Skin epidermis (tissue), 12 donors: ENCODE measurements around the gene PHKA1.
"Not testable (repeated sequence)": the region's sequence is repeated elsewhere in the genome, so short reads cannot be mapped to it uniquely, and the experiment has no call there.

ENCODE experiments used
- H3K27ac ChIP-seq, 21 experiments: fragments of 200-600 bp; sonication (generic) in 11 of 21; one replicate each; pipeline ENCODE4 v1.5.0; 2020; ENCODE audit warnings: mild to moderate bottlenecking in 3 of 21, inconsistent platforms in 2 of 21, moderate library complexity in 2 of 21
- H3K4me3 ChIP-seq, 7 experiments: fragments of 200-600 bp; sonication (generic) in 2 of 7; one replicate each; pipeline ENCODE4 v1.5.0; 2020; ENCODE audit warnings: inconsistent platforms in 2 of 7, mild to moderate bottlenecking in 2 of 7, moderate library complexity in 1 of 7

The PHKA1 gene

DNA sequence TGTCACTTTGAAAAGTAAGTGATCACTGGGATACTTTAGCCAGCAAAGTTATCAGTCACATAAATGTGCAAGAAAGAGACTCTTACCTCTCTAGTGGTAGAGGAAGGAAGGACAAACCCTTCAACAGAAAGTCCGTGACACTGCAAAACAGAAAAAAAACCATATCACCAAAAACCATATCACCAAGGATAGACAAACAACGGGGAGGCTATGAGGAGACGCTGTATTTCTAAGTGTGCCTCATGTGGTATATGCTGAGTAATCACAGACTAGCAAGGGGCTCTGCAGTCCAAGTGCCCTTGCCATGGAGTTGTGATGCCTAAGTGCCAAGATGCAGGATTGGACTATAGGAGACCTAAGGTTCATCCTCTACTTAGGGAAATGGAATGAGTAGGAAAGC lies 129.9 kb downstream of the PHKA1 start:
- Histone ChIP-seq H3K4me3 (no peak overlapping the region), H3K27ac (no peak overlapping the region)

DNA sequence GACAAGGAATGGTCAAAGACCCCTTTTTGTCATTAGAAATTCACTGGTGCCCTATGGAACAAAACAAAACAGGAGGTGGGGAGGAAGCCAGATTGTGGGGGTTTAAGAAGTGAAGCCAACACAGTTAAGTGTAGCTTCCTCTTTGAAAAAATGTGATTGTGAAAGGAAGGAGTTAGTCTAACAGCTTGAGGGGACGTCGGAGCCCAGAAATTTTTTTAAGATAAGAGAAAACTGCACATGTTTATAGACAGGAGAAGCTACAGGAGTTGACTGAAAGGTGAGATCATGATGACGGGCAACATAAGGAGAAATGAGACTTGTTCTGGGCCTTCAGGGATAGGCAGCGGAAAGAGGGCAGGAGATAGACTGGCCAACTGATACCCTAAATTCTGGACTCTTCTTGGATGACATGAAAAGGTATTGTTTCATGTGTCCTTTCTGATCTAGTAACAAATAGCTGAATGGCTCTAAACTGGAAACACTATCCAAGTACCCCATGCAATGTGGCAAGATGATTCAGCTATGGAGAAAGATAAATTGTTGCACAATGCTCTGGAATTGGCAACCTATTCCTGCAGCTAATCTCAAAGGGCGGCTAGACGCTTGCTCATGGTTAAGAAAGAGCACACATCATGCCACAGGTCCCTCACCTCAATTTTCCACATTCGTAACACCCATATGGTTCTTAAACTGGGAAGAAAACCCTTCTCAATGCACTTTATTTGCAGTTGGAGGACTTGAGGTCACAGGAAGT lies 137.8 kb downstream of the PHKA1 start:
- H3K27ac ChIP-seq = no peak overlapping the region
- H3K4me3 ChIP-seq = no peak overlapping the region

DNA sequence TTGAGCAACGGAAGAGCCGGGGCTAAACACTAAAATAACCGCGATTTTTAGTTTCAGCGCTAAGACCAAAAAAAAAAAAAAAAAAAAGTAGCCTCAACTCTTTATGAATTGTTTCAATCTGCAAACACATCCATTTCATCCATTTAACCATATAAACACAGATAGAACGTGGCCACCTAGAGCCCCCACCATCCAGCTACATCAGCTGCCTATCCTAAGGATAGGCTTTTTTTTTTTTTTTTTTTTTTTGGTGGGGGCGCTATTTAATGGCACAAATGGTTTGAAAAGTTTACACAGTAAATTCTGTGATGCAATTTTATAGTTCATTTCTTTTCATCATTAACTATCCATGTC lies 141.0 kb downstream of the PHKA1 start:
- peak overlapping the region in 8 of 21 experiments; percentile 66 to 88 (median 74) for H3K27ac ChIP-seq
- peak overlapping the region; percentile 43 to 60 (median 51) for H3K4me3 ChIP-seq

DNA sequence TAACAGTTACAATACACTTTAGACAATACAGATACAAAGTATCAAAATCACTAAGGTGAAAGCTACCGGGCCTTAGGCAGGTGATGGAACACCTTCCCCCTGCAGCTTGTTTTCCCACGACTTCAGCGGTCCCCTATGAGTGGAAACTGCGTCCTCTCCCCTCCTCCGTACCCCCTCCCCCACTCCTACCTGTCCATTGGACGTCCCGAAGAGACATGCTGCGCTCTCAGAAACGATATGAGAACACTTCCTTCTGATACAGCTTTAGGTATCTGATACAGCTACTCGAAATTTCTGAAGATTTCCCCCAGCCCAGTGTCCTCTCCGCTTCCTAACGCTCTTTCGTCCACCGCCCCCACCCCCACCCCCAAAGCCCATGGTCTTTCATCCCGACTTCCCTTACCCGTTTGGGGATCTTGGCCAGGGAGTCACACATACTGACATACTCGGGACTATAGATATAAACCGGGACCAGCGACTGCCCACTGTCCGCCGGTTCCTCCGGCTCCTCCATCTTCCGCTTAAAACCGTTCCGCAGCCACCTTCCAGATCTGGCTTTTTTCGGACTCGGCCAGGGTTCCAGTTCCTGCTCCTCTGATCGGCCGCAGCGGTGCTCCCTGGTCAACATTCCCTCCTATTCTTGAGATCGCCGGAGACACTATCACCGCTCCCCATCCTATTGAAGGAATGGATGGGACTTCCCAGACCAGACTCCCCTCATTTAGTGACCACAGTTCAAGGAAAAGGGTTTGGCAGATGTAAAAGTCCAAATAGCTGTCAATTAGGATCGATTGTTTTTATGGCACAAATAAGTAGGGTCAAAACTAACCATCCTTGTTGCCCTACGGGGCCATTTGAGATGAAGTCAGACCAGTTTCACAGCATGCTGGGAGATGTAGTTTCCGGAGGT lies 141.6 kb downstream of the PHKA1 start, which contains the start of gene HDAC8:
Gene HDAC8 (minus strand): TSS at position 596 of the 910 bp plus-strand sequence. CDS start 82 bp downstream, at position 514.
- H3K4me3 ChIP-seq = peak within 1 kb of the TSS; percentile 43 to 60 (median 51)
- peak within 1 kb of the TSS; percentile 33 to 88 (median 74) for H3K27ac ChIP-seq

DNA sequence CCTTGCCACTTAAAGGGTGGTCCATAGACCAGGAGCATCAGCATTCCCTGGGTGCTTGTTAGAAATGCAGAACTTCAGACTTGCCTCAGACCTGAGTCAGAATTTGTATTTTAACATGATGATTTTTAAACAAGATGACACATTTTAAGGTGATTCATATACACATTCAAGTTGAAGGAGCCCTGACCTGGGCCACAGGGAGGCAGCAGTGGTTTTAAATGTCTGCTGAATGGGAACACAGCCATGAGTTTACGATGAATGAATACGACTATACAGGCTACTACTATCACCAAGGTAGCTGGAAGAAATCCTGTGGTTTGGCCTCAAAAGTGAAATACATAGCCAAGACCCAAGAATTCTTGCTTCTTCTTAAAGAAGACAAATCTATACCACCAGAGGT lies 144.3 kb downstream of the PHKA1 start:
- H3K27ac ChIP-seq = no peak overlapping the region

DNA sequence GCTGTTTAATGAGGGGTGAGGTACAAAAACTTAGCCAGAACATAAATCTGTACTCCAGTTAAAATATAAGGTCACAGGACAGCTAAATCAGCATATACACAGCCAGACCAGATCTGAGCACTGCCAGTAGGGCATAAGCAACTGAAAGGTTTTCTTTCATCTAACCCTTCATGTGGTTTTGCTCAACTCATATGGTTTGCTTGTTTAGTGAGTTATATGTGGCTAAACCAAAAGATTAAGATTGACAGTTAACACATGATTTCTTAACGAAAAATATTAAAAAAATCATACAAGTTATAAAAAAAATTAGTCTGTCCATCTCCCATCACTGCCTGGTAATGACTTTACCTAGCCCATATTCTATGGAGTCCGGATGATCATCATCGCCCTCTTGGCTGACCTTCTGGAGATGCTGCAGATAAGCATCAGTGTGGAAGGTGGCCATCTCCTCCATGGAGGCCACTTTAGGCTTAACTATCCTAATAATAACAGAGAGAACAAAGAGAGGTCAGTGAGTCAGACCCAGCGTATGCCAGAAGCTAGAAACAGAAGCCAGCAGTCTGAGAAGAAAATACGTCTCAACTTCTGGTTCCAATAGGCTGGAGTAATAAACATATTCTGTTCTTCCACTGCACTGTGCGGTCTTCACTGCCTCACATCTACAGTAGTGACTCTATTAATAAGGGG lies 145.6 kb downstream of the PHKA1 start:
- Histone ChIP-seq H3K27ac (no peak overlapping the region), H3K4me3 (no peak overlapping the region)

More for the DNA sequence above, 144.3 kb downstream of the PHKA1 start:
- no peak overlapping the region for H3K4me3 ChIP-seq

DNA sequence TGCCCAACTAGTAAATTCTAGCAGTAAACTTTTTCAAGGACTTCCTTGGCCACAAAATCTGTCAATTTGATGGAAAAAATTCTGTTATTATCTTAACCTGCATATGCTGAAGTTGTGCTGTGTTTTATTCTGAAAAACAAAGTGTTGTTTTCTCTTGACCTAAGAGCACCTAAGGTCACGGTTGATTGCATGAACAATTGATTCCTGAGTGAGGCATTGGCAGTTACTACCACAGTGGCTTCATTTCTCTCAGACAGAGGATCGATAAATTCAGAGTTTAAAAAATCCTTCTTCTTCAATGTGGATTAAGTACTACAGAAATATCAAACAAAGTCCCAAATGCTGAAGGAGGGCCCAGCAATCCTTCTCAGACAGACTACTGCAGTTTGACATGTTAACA lies 147.7 kb downstream of the PHKA1 start:
- H3K4me3 ChIP-seq = no peak overlapping the region
- no peak overlapping the region for H3K27ac ChIP-seq

DNA sequence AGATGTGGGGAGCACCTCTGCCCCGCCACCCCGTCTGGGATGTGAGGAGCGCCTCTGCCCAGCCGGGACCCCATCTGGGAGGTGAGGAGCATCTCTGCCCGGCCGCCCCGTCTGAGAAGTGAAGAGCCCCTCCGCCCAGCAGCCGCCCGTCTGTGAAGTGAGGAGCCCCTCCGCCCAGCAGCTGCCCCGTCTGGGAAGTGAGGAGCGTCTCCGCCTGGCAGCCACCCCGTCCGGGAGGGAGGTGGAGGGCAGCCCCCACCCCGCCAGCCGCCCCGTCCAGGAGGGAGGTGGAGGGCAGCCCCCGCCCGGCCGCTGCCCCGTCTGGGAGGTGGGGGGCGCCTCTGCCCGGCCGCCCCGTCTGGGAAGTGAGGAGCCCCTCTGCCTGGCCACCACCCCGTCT lies 154.5 kb downstream of the PHKA1 start:
- H3K4me3 ChIP-seq, H3K27ac ChIP-seq: not testable (repeated sequence)

DNA sequence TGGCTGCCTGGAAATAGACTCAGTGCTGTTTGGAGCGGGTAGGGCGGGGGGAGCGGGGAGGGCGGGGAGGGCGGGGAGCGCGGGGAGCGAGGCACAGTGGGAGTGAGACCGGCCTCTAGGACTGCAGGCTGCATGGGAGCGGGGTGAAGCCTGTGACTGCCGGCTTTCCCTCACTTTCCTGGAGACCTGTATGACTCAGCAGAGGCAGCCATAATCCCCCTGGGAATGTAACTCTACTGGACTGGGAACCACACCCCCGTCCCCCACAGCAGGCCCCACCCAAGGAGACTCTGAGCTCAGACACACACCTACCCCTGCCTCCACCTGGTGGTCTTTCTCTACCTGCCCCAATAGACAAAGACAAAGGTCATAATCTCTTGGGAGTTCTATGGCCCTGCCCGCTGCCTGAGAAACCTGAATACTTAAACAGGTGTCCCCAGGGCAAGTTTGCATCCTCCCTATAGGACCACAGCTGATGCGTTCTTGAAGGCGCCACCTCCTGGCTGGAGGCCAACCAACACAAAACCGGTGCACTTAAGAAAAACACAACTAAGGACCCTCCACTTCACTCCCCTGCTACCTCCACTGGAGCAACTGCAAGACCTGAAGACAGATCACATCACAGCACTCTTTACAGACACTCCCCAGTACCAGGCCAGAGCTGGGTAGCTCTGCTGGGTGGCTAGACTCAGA lies 159.5 kb downstream of the PHKA1 start:
- no peak overlapping the region for H3K4me3 ChIP-seq
- H3K27ac ChIP-seq = no peak overlapping the region

DNA sequence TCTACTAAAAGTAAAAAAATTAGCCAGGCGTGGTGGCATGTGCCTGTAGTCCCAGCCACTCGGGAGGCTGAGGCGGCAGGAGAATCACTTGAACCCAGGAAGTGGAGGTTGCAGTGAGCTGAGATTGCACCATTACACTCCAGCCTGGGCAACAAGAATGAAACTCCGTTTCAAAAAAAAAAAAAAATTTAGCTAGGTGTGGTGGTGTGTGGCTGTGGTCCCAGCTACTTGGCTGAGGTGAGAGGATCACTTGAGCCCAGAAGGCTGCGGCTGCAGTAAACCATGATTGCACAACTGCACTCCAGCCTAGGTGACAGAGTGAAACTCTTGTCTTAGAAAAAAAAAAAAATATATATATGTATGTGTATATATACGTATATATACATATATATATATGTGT lies 161.7 kb downstream of the PHKA1 start:
- H3K27ac ChIP-seq, H3K4me3 ChIP-seq: not testable (repeated sequence)

DNA sequence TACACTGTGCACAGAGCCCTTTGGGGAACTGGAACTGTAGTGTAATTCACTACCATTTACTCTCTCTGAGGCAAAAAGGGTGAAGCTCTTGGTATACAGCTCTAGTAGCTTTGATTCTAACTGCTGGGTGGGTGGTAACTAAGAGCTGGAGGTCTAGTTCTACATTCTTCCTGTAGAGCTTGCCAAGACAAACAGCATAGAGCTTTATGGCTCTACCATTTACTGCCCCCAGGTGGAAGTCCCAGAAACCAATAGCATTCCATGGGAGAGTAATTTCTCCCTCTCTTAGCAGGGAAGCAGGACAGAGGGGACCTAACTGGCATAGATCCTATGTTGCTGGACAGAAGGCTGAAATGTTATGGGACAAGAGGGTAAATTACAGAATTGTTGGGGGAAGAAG lies 168.1 kb downstream of the PHKA1 start:
- H3K27ac ChIP-seq = no peak overlapping the region
- no peak overlapping the region for H3K4me3 ChIP-seq

DNA sequence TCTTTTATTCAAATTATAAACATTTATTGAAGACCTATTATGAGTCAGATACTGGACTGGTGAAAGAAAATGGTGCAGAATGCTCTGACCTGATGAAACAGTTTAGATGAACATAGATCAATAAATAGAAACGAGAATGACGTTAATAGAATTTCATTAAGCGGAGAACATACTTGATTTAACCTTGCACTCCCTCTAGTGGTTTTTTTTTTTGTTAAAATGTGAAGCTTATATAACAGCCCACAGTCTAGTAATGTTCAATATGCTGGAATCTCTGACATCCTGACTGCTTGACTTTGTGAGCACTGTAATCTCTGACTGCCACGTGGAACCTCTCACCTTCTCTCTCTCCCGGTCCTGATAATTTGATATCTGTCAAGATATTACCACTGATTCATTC lies 173.8 kb downstream of the PHKA1 start:
- Histone ChIP-seq H3K27ac (peak overlapping the region in 1 of 21 experiments; percentile 8), H3K4me3 (no peak overlapping the region)

DNA sequence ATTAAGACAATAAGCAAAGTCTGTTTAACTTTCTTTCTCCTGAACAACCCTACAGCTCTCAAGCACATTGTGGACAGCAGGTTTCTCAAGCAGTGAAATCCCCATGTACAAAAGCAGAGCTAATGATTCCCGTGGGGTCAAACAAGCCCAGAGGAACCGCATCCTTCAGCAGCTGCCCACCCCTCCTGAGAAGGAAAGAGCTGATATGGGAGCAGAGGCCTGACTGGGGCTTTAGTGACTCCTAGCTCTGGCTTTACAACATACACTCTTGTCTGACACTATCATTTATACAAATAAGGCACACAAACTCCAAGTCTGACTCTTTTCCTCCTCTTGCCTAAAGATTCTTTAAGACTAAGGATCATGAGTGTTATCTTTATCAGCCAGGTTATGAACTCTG lies 174.3 kb downstream of the PHKA1 start:
- Histone ChIP-seq H3K4me3 (no peak overlapping the region), H3K27ac (no peak overlapping the region)

DNA sequence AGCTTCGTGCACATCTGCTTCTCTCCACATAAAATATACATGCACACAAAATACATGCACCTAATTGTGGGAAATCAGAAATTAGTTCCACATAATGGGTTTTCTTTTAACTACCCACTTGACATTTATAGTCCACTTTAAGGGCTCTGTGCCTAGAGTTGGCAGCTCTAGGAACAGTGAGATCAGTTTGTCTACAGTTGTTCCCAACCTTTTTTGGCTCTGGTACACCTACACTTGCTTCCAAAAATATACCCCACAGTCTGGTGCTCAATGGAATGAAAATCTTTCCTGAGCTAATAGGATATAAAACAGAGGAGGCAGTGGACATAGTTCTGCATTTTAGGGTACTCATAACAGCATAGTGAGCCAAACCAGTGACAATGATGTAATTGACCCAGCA lies 177.6 kb downstream of the PHKA1 start:
- H3K4me3 ChIP-seq = no peak overlapping the region
- H3K27ac ChIP-seq = no peak overlapping the region

DNA sequence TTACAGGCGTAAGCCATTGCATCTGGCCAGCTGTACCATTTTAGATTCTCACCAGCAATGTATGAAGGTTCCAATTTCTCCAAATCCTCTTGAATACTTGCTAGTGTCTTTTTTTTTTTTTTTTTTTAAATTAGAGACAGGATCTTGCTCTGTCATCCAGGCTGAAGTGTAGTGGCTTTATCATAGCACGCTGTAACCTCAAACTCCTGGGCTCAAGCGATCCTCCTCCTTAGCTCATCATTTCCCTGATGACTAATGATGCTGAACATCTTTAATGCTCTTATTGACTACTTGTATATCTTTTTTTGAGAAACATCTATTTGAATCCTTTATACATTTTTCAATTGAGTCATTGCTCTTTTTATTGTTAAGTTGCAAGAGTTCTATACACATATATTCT lies 181.7 kb downstream of the PHKA1 start:
- H3K4me3 ChIP-seq = no peak overlapping the region
- no peak overlapping the region for H3K27ac ChIP-seq
